Mesothelial cell of epicardium (in vitro differentiated cells): ENCODE results near the gene SPOP. TPM values are rescaled to one million over a fixed set of nuclear protein-coding genes. Genes with fewer than 3 reads are reported as not detected.

Experiments
- DNase-seq, 2 experiments: peaks; one replicate each; pipeline ENCODE4 v3.0.0; 2021; ENCODE audit warnings: low spot score in 2 of 2; ENCODE audit not compliant: unreplicated experiment in 2 of 2
- H3K27ac Mint-ChIP-seq: 2 replicates; pipeline ENCODE4 v1.8.0; 2021; ENCODE audit warnings: mixed read lengths
- H3K27me3 Mint-ChIP-seq: 2 replicates; pipeline ENCODE4 v1.8.0; 2021; ENCODE audit warnings: low read depth, mixed read lengths
- H3K36me3 Mint-ChIP-seq: 2 replicates; pipeline ENCODE4 v1.8.0; 2021; ENCODE audit warnings: mixed read lengths
- H3K4me1 Mint-ChIP-seq: 2 replicates; pipeline ENCODE4 v1.8.0; 2021; ENCODE audit warnings: mixed read lengths
- H3K4me3 Mint-ChIP-seq: 2 replicates; pipeline ENCODE4 v1.8.0; 2021; ENCODE audit warnings: mild to moderate bottlenecking, moderate library complexity, mixed read lengths
- H3K9me3 Mint-ChIP-seq: 2 replicates; pipeline ENCODE4 v1.8.0; 2021; ENCODE audit warnings: mixed read lengths
- CTCF ChIP-seq: fragments of 200-600 bp; sonication (generic); IDR thresholded peaks from one replicate; pipeline ENCODE4 v1.5.0; 2021; ENCODE audit warnings: antibody characterized with exemption; ENCODE audit not compliant: unreplicated experiment
- total RNA-seq: library from RNA; stranded (reverse); gene quantifications from 3 replicates; pipeline ENCODE4 v1.2.1, GENCODE V29; 2021

SPOP gene
- total RNA-seq, 1 donor from 2014 or later, result 62.8 TPM

DNA sequence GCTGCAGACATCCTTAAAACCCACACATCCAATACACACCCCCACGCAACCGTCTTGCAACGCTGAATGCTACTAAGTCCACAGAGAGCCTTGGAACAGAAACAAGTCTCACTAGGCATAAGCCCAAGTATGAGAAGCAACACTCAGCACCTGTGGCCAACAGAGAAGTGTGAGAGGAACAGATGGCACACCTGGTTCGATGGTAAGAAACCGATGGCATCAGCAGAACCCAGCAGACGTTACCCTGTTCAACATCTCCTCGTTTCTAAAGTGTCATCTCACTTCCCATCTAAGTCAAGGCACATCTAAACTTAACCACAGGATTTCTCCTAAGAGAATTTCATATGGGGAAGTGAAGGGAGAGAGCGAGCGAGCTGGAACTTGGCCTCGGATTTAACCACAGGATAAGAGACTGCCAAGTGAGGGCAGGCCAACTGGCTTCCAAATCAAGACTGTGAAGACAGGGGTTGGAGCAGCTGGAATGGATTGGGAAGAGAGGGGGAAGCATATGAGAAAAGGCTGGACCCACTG, 61.2 kb downstream of the SPOP start:
- no peak overlapping the region for H3K4me3 Mint-ChIP-seq
- no peaks in the 10 kb centered on the region for H3K9me3 Mint-ChIP-seq
- peaks cover 28% of the 10 kb centered on the region for H3K36me3 Mint-ChIP-seq
- H3K27ac Mint-ChIP-seq, result no peak overlapping the region
- no peak for DNase-seq
- no peak for TF ChIP-seq CTCF
- H3K4me1 Mint-ChIP-seq, result no peaks in the 10 kb centered on the region
- no peaks in the 10 kb centered on the region for H3K27me3 Mint-ChIP-seq

DNA sequence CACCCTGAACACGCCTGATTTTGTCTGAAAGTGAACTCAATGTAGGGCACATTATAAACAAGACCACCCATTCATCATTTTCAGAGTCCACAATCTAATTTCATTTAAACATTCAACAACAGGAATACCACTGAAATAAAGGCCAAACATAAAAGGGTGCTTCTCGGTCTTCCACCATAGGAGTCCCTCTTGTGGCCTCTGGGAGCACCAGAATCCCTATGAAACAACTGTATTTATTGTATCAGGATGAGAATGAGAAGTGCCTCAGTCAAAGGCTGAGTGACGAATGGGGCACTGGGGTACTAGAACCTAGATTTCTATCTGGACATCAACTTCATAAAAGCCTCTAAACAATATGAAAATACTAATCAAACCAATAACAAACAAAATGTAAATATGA, 61.8 kb downstream of the SPOP start:
- Mint-ChIP-seq H3K9me3 (no peaks in the 10 kb centered on the region), H3K27ac (no peak overlapping the region), H3K36me3 (peaks cover 25% of the 10 kb centered on the region), H3K27me3 (no peaks in the 10 kb centered on the region), H3K4me3 (no peak overlapping the region), H3K4me1 (no peaks in the 10 kb centered on the region)
- no peak for TF ChIP-seq CTCF
- no peak for DNase-seq

GRCh38 chr17:49613182-49613800, 64.6 kb downstream of the SPOP start:
- no peak for TF ChIP-seq CTCF
- no peaks in the 10 kb centered on the region for H3K27me3 Mint-ChIP-seq
- H3K9me3 Mint-ChIP-seq, result no peaks in the 10 kb centered on the region
- DNase-seq, result no peak
- H3K36me3 Mint-ChIP-seq, result peaks cover 25% of the 10 kb centered on the region
- no peak overlapping the region for H3K27ac Mint-ChIP-seq
- no peaks in the 10 kb centered on the region for H3K4me1 Mint-ChIP-seq
- no peak overlapping the region for H3K4me3 Mint-ChIP-seq

- no peaks in the 10 kb centered on the region for H3K4me1 Mint-ChIP-seq
- no peak overlapping the region for H3K27ac Mint-ChIP-seq
- no peak overlapping the region for H3K4me3 Mint-ChIP-seq
- no peaks in the 10 kb centered on the region for H3K9me3 Mint-ChIP-seq
- no peaks in the 10 kb centered on the region for H3K27me3 Mint-ChIP-seq
- peaks cover 26% of the 10 kb centered on the region for H3K36me3 Mint-ChIP-seq
- no peak for TF ChIP-seq CTCF
- no peak for DNase-seq
Observed at GRCh38 chr17:49612726-49613125, 65.2 kb downstream of the SPOP start.

DNA sequence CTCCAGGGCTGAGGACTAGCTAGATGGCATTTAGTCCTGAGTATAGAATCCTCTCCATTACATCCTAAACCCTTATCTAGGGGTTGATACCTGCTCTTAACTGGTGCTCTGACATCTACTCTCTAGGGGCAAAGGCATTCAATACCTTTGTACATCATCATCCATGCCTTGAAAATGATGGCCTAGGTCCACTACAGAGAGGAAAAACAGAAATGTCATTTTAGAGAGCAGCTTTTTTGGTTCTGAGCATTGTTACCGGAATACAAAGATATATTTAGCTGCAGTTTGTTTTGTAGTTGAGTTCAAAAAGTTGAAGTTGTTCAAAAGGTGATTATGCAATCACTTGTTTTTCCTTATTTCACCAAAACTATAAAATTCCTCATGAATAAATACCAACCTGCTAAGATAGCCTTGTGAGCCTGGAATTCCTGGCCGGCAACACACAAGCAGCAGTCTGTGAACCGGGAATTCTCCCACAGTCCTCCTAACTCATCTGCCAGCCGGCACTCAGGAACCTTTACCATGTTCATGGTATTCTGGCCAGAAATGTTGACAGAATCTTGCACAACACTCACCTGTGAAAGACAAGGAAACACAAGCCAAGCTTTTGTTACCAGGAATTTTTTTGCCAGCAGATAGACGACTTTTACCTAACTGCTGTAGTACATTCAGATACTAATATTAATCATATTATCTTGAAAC, 66.9 kb downstream of the SPOP start:
- H3K27me3 Mint-ChIP-seq, result no peaks in the 10 kb centered on the region
- H3K36me3 Mint-ChIP-seq, result peaks cover 34% of the 10 kb centered on the region
- DNase-seq, result no peak
- no peaks in the 10 kb centered on the region for H3K4me1 Mint-ChIP-seq
- H3K4me3 Mint-ChIP-seq, result no peak overlapping the region
- H3K9me3 Mint-ChIP-seq, result no peaks in the 10 kb centered on the region
- TF ChIP-seq CTCF, result no peak
- no peak overlapping the region for H3K27ac Mint-ChIP-seq
